ENCODE data around the gene CNDP2.
"Not testable (repeated sequence)": the region's sequence is repeated elsewhere in the genome, so short reads cannot be mapped to it uniquely, and the experiment has no call there.

The CNDP2 gene

DNA sequence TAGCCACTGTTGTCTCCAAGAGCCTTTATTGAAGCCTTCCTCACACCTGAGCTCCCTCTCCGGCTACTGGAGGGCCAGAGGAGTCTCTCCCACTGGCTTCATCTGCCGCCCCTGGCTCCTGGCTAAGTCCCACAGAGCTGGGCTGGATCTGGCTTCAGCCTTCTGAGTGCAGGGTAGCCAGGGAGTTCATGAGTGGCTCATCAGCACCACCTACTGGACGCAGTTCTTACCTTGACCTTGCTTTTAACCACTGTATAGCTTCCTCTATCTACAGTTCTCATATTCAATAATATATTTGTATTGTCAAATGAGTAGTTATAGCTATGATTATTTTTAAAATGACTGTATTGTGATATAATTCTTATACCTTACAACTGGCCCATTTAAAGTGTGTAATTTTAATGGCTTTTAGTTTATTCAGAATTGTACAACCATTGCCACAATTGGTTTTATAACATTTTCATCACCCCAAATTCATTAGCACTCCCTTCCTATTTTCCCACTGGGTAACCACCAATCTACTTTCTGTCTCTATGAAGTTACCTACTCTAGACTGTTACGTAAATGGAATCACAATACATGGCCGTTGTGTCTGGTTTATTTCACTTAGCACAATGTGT lies 55.9 kb downstream of the CNDP2 start:
- DNase-seq (ENCODE audit: low read depth), result peak; percentile 49
- TF ChIP-seq, protein P1, sequence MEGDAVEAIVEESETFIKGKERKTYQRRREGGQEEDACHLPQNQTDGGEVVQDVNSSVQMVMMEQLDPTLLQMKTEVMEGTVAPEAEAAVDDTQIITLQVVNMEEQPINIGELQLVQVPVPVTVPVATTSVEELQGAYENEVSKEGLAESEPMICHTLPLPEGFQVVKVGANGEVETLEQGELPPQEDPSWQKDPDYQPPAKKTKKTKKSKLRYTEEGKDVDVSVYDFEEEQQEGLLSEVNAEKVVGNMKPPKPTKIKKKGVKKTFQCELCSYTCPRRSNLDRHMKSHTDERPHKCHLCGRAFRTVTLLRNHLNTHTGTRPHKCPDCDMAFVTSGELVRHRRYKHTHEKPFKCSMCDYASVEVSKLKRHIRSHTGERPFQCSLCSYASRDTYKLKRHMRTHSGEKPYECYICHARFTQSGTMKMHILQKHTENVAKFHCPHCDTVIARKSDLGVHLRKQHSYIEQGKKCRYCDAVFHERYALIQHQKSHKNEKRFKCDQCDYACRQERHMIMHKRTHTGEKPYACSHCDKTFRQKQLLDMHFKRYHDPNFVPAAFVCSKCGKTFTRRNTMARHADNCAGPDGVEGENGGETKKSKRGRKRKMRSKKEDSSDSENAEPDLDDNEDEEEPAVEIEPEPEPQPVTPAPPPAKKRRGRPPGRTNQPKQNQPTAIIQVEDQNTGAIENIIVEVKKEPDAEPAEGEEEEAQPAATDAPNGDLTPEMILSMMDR (IDR thresholded peaks at IDR 0.05; ENCODE audit: low read depth, low read length, missing control alignments), result peak; percentile 81
- H3K4me3 ChIP-seq (ENCODE audit: low read depth, low read length), result no peak overlapping the region

GRCh38 chr18:74556126-74556525 lies 60.0 kb downstream of the CNDP2 start:
- no peak overlapping the region for H3K4me3 ChIP-seq (ENCODE audit: low read depth, low read length)
- TF ChIP-seq, protein P1 (IDR thresholded peaks at IDR 0.05; ENCODE audit: low read depth, low read length, missing control alignments), result no peak
- no peak for DNase-seq (ENCODE audit: low read depth)

DNA sequence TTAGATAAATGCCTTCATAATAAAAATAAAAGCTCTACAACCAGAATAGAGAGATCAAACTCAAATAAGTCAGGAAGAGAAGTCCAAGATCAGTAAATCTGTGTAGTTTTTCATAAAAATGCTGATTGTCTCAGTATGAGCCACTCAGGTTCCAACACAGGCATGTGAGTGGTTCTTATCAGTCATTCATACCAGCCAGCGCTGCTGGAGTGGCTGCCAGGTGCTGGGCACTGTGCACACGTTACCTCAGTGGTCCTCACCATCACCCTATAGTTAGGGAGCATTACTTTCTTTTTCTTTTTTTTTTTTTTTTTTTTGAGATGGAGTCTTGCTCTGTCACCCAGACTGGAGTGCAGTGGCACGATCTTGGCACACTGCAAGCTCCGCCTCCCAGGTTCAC lies 61.9 kb downstream of the CNDP2 start:
- TF ChIP-seq, protein P1 (IDR thresholded peaks at IDR 0.05; ENCODE audit: low read depth, low read length, missing control alignments), result no peak
- no peak for DNase-seq (ENCODE audit: low read depth)
- no peak overlapping the region for H3K4me3 ChIP-seq (ENCODE audit: low read depth, low read length)

DNA sequence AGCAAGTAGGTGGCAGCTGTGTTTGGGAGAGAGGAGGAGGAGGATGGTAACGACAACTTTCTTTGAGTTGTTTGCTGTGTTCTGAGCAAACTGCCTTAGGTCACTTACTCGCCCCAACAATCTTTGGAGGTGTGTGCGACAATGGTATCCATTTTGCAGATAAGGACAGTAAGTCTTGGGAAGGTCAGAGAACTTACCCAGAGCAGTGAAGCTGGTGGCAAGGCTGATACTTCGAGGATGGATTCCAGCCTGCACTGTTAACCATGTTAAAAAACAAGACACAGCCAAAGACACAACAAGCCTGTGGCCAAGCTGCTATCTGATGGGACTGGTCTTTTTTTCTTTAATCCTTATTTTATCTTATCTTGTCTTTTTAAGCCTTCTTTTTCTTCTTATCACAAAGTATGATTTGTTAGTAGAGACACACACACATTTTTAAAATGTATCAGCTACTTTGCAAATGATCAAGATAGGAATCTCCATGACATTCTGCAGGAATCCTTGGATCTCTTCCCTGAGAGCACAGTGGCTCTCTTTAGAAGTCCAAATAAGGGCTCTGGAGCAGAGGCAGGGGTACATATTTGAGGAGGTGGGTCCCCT lies 66.1 kb downstream of the CNDP2 start:
- TF ChIP-seq, protein P1 (IDR thresholded peaks at IDR 0.05; ENCODE audit: low read depth, low read length, missing control alignments), result no peak
- DNase-seq (ENCODE audit: low read depth), result no peak
- no peak overlapping the region for H3K4me3 ChIP-seq (ENCODE audit: low read depth, low read length)

- no peak for DNase-seq (ENCODE audit: low read depth)
- TF ChIP-seq, protein P1 (IDR thresholded peaks at IDR 0.05; ENCODE audit: low read depth, low read length, missing control alignments), result no peak
- H3K4me3 ChIP-seq (ENCODE audit: low read depth, low read length), result no peak overlapping the region
Measured at GRCh38 chr18:74562775-74563174, 66.6 kb downstream of the CNDP2 start.

GRCh38 chr18:74563999-74564398 lies 67.8 kb downstream of the CNDP2 start:
- TF ChIP-seq, protein P1 (IDR thresholded peaks at IDR 0.05; ENCODE audit: low read depth, low read length, missing control alignments), result no peak
- DNase-seq (ENCODE audit: low read depth), result no peak

DNA sequence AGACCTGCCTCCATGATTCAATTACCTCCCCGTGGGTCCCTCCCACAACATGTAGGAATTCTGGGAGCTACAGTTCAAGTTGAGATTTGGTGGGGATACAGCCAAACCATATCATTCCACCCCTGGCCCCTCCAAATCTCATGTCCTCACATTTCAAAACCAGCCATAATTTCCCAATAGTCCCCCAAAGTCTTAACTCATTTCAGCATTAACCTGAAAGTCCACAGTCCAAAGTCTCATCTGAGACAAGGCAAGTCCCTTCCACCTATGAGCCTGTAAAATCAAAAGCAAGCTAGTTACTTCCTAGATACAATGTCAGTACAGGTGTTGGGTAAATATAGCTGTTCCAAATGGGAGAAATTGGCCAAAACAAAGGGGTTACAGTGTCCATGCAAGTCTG lies 69.0 kb downstream of the CNDP2 start:
- DNase-seq (ENCODE audit: low read depth); H3K4me3 ChIP-seq (ENCODE audit: low read depth, low read length): not testable (repeated sequence)

More at GRCh38 chr18:74563999-74564398, 67.8 kb downstream of the CNDP2 start:
- H3K4me3 ChIP-seq (ENCODE audit: low read depth, low read length), result no peak overlapping the region

DNA sequence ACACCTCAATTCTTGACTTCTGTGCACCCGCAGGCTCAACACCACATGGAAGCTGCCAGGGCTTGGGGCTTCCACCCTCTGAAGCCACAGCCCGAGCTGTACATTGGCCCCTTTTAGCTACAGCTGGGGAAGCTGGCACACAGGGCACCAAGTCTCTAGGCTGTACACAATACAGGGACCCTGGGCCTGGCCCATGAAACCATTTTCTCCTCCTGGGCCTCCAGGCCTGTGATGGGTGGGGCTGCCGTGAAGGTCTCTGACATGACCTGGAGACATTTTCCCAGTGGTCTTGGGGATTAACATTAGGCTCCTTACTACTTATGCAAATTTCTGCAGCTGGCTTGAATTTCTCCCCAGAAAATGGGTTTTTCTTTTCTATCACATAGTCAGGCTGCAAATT lies 69.8 kb downstream of the CNDP2 start:
- DNase-seq (ENCODE audit: low read depth); H3K4me3 ChIP-seq (ENCODE audit: low read depth, low read length): not testable (repeated sequence)

Measured in GM12864 (cell line).